ENCODE measurements around the gene SLC8A1. TPM values are rescaled to one million over a fixed set of nuclear protein-coding genes. Genes with fewer than 3 reads are reported as not detected.

SLC8A1 gene
- total and polyA plus RNA-seq, 2 of the 13 experiments (the other 11 are each of a cell fraction or from before 2014, with no cell fraction given) = not detected

DNA sequence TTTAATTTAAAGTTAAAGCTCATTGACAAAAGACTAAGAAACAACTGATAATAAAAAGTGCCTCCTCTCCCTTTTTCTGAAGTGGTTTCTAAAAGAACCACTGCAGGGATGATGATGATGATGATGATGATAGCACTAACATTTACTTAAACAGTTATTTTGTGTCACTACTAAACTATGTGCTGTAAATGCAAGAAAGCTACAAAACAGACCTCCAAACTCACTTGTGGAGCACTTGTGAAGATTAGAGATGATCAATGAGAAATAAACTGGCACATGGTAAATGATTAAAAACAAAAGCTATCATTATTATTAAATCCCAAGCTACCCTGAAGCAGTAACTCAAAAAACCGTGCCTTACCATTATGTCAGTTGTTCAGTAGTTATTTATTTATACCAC, 88.7 kb downstream of the SLC8A1 start:
- FAIRE-seq (no peak), DNase-seq (ENCODE audit: low spot score) (no peak), ATAC-seq (no peak)
- intact Hi-C loops (cut with micrococcal nuclease; ENCODE audit: unreplicated experiment) (no loop called here), in situ Hi-C loops (cut with HindIII; ENCODE audit: extremely low pct_ligation_motif_present, low pct_unique_long_range_greater_than_20kb) (no loop called here)
- ChIA-PET POLR2A (no interaction called here), CTCF (ENCODE audit: low intra/inter-chr PET ratio, low total read pairs) (no interaction called here)
- Histone ChIP-seq H3K79me2 (ENCODE audit: insufficient read depth, low read length) (no peaks in the 10 kb centered on the region), H3K4me1 (ENCODE audit: insufficient read depth, low read length) (no peaks in the 10 kb centered on the region), H3K9ac (ENCODE audit: insufficient read depth, low read depth, low read length) (no peak overlapping the region), H4K20me1 (ENCODE audit: insufficient read depth, low read length) (no peaks in the 10 kb centered on the region), H3K9me3 (ENCODE audit: low read length) (no peaks in the 10 kb centered on the region), H3K27ac (ENCODE audit: extremely low read length, insufficient read depth, low read length) (no peak overlapping the region), H3K4me2 (ENCODE audit: low read depth, low read length) (no peak overlapping the region), H2AFZ (ENCODE audit: low read length) (no peak overlapping the region), H3K27me3 (ENCODE audit: control insufficient read depth in 1 of 2, insufficient read depth in 2 of 2, low read length in 2 of 2) (no peaks in the 10 kb centered on the region), H3K4me3 (replicated peaks in 1 of 3; ENCODE audit: insufficient read depth in 1 of 3, low read depth in 2 of 3, low read length in 3 of 3) (no peak overlapping the region), H3K36me3 (replicated peaks in 1 of 2; ENCODE audit: control insufficient read depth in 1 of 2, insufficient read depth in 2 of 2, low read length in 2 of 2) (no peaks in the 10 kb centered on the region)
- TF ChIP-seq SAP130 (CRISPR knock-in tag; IDR thresholded peaks at IDR 0.05; ENCODE audit: low read depth) (no peak), ZBTB21 (CRISPR knock-in tag; IDR thresholded peaks at IDR 0.05) (no peak), ZKSCAN8 (CRISPR knock-in tag; IDR thresholded peaks at IDR 0.05; ENCODE audit: borderline replicate concordance) (no peak), MAFF (IDR thresholded peaks at IDR 0.05; ENCODE audit: low read depth, low read length) (no peak), ZNF605 (CRISPR knock-in tag; IDR thresholded peaks at IDR 0.05) (no peak), ZNF33A (CRISPR knock-in tag; IDR thresholded peaks at IDR 0.05; ENCODE audit: borderline replicate concordance) (no peak), RNF2 (conservative IDR thresholded peaks at IDR 0.05; ENCODE audit: low read depth) (no peak)
- TF ChIP-seq, protein P1, sequence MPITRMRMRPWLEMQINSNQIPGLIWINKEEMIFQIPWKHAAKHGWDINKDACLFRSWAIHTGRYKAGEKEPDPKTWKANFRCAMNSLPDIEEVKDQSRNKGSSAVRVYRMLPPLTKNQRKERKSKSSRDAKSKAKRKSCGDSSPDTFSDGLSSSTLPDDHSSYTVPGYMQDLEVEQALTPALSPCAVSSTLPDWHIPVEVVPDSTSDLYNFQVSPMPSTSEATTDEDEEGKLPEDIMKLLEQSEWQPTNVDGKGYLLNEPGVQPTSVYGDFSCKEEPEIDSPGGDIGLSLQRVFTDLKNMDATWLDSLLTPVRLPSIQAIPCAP (CRISPR knock-in tag; IDR thresholded peaks at IDR 0.05; ENCODE audit: low read depth) = no peak
- TF ChIP-seq, protein P2, sequence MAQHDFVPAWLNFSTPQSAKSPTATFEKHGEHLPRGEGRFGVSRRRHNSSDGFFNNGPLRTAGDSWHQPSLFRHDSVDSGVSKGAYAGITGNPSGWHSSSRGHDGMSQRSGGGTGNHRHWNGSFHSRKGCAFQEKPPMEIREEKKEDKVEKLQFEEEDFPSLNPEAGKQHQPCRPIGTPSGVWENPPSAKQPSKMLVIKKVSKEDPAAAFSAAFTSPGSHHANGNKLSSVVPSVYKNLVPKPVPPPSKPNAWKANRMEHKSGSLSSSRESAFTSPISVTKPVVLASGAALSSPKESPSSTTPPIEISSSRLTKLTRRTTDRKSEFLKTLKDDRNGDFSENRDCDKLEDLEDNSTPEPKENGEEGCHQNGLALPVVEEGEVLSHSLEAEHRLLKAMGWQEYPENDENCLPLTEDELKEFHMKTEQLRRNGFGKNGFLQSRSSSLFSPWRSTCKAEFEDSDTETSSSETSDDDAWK (CRISPR knock-in tag; IDR thresholded peaks at IDR 0.05) = no peak
- TF ChIP-seq, protein P3, sequence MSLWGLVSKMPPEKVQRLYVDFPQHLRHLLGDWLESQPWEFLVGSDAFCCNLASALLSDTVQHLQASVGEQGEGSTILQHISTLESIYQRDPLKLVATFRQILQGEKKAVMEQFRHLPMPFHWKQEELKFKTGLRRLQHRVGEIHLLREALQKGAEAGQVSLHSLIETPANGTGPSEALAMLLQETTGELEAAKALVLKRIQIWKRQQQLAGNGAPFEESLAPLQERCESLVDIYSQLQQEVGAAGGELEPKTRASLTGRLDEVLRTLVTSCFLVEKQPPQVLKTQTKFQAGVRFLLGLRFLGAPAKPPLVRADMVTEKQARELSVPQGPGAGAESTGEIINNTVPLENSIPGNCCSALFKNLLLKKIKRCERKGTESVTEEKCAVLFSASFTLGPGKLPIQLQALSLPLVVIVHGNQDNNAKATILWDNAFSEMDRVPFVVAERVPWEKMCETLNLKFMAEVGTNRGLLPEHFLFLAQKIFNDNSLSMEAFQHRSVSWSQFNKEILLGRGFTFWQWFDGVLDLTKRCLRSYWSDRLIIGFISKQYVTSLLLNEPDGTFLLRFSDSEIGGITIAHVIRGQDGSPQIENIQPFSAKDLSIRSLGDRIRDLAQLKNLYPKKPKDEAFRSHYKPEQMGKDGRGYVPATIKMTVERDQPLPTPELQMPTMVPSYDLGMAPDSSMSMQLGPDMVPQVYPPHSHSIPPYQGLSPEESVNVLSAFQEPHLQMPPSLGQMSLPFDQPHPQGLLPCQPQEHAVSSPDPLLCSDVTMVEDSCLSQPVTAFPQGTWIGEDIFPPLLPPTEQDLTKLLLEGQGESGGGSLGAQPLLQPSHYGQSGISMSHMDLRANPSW (CRISPR knock-in tag; IDR thresholded peaks at IDR 0.05; ENCODE audit: borderline replicate concordance) = no peak
- BruUV-seq (replicated peaks) = no TSS peak
- 3% methylated on average over 1 of the region's 1 CpG for WGBS (ENCODE audit: low lambda C conversion rate)
